Measurements from ENCODE around the gene C1orf232. TPM values are rescaled to one million over a fixed set of nuclear protein-coding genes. Genes with fewer than 3 reads are reported as not detected.
A peak's percentile ranks its signal among the peaks of the same experiment; 100 is the strongest.

The C1orf232 gene
- total RNA-seq, 2 experiments from 2014 or later = not detected

GRCh38 chr1:26158271-26158907 is 10.4 kb downstream of the C1orf232 start:
- no peak for TF ChIP-seq CTCF (IDR thresholded peaks at IDR 0.05)

GRCh38 chr1:26156285-26157038 is 12.3 kb downstream of the C1orf232 start:
- no peak for TF ChIP-seq CTCF (IDR thresholded peaks at IDR 0.05)
- intact Hi-C loops (cut with DNase I, micrococcal nuclease) = no loop called here
- DNase-seq (no peak), ATAC-seq (ENCODE audit: poor library complexity) (peak; percentile 58)
- Mint-ChIP-seq H3K27ac (no peak overlapping the region), H3K4me3 (no peak overlapping the region), H3K27me3 (peaks cover 48% of the 10 kb centered on the region), H3K36me3 (ENCODE audit: low read depth) (no peaks in the 10 kb centered on the region), H3K9me3 (no peaks in the 10 kb centered on the region), H3K4me1 (ENCODE audit: low read depth) (no peaks in the 10 kb centered on the region)
- CTCF ChIA-PET = interaction anchor here (1.4 kb wide), 1 partner anchor 12 kb away, joined by 4 read pairs; no protein-coding TSS in a partner anchor
- Histone ChIP-seq H3K27me3 (ENCODE audit: control insufficient read depth in 1 of 2, insufficient read depth in 2 of 2, low read length in 2 of 2) (peaks cover 20 to 29% of the 10 kb centered on the region in 2 experiments), H3K4me3 (ENCODE audit: low read length) (no peak overlapping the region), H3K4me1 (ENCODE audit: insufficient read depth, low read length) (peaks cover 9% of the 10 kb centered on the region), H3K9me3 (ENCODE audit: control insufficient read depth in 1 of 2, insufficient read depth in 1 of 2, low read length in 2 of 2) (no peaks in the 10 kb centered on the region), H3K36me3 (ENCODE audit: insufficient read depth, low read length) (no peaks in the 10 kb centered on the region), H3K27ac (ENCODE audit: low read depth in 1 of 2, low read length in 2 of 2) (no peak overlapping the region)
- POLR2A ChIA-PET = interaction anchor here (1.2 kb wide), 1 partner anchor 13 kb away, joined by 4 read pairs; the partner anchor contains the start of gene ZNF593

More at GRCh38 chr1:26158271-26158907, 10.4 kb downstream of the C1orf232 start:
- no peak for DNase-seq
- ChIA-PET CTCF (interaction anchor here (1.4 kb wide), 1 partner anchor 13 kb away, joined by 4 read pairs; no protein-coding TSS in a partner anchor), POLR2A (no interaction called here)
- Mint-ChIP-seq H3K27me3 (peaks cover 55% of the 10 kb centered on the region), H3K4me3 (no peak overlapping the region), H3K36me3 (ENCODE audit: low read depth) (no peaks in the 10 kb centered on the region), H3K9me3 (no peaks in the 10 kb centered on the region), H3K27ac (no peak overlapping the region), H3K4me1 (ENCODE audit: low read depth) (peaks cover 5% of the 10 kb centered on the region)
- Histone ChIP-seq H3K27me3 (ENCODE audit: control insufficient read depth in 1 of 2, insufficient read depth in 2 of 2, low read length in 2 of 2) (peaks cover 26 to 41% of the 10 kb centered on the region in 2 experiments), H3K36me3 (ENCODE audit: insufficient read depth, low read length) (no peaks in the 10 kb centered on the region), H3K27ac (ENCODE audit: low read depth in 1 of 2, low read length in 2 of 2) (no peak overlapping the region), H3K4me3 (ENCODE audit: low read length) (no peak overlapping the region), H3K9me3 (ENCODE audit: control insufficient read depth in 1 of 2, insufficient read depth in 1 of 2, low read length in 2 of 2) (no peaks in the 10 kb centered on the region), H3K4me1 (ENCODE audit: insufficient read depth, low read length) (peaks cover 20% of the 10 kb centered on the region)
- intact Hi-C loops (cut with DNase I, micrococcal nuclease) = no loop called here
- ATAC-seq (ENCODE audit: poor library complexity) = no peak

GRCh38 chr1:26155370-26156284 is 13.1 kb downstream of the C1orf232 start:
- no peak for ATAC-seq (ENCODE audit: poor library complexity)
- H3K27me3 Mint-ChIP-seq = peaks cover 45% of the 10 kb centered on the region
- no peaks in the 10 kb centered on the region for H3K36me3 Mint-ChIP-seq (ENCODE audit: low read depth)
- Histone ChIP-seq H3K4me3 (ENCODE audit: low read length) (no peak overlapping the region), H3K27ac (ENCODE audit: low read depth in 1 of 2, low read length in 2 of 2) (no peak overlapping the region), H3K9me3 (ENCODE audit: control insufficient read depth in 1 of 2, insufficient read depth in 1 of 2, low read length in 2 of 2) (no peaks in the 10 kb centered on the region), H3K36me3 (ENCODE audit: insufficient read depth, low read length) (no peaks in the 10 kb centered on the region), H3K27me3 (ENCODE audit: control insufficient read depth in 1 of 2, insufficient read depth in 2 of 2, low read length in 2 of 2) (peaks cover 13 to 23% of the 10 kb centered on the region in 2 experiments), H3K4me1 (ENCODE audit: insufficient read depth, low read length) (peaks cover 5% of the 10 kb centered on the region)
- no peaks in the 10 kb centered on the region for H3K4me1 Mint-ChIP-seq (ENCODE audit: low read depth)
- no peak for TF ChIP-seq CTCF (IDR thresholded peaks at IDR 0.05)
- no peak for DNase-seq
- no peak overlapping the region for H3K4me3 Mint-ChIP-seq
- ChIA-PET CTCF (no interaction called here), POLR2A (interaction anchor here (0.6 to 0.7 kb wide), 2 partner anchors 355 to 477 kb away, joined by 3 read pairs; no protein-coding TSS in a partner anchor)
- intact Hi-C loops (cut with DNase I, micrococcal nuclease) = no loop called here
- no peak overlapping the region for H3K27ac Mint-ChIP-seq
- H3K9me3 Mint-ChIP-seq = no peaks in the 10 kb centered on the region
